RWPE1 (cell line): ENCODE measurements around the gene UNC5C.

Source experiments
- CTCF ChIA-PET: fragments of 350-600 bp; sonication (Branson Sonifier 250); formaldehyde crosslinking; extraction: SDS; loops from one replicate; lab custom pipeline; 2021; lab: Yijun Ruan, JAX
- POLR2A ChIA-PET: fragments of 400-600 bp; formaldehyde crosslinking; extraction: SDS; loops from one replicate; lab custom pipeline; 2020; ENCODE audit warnings: antibody characterized with exemption; ENCODE audit not compliant: low non-redundant PET; lab: Yijun Ruan, JAX
- DNase-seq: peaks from one replicate; pipeline ENCODE4 v3.0.0; 2012; ENCODE audit warnings: low spot score
- H3K27ac ChIP-seq: fragments of 450-650 bp; 2 replicates; pipeline ENCODE4 v1.5.1; 2017
- CTCF ChIP-seq: fragments of 450-650 bp; conservative IDR thresholded peaks from 2 replicates; pipeline ENCODE4 v1.5.1; 2017; ENCODE audit warnings: low read depth, mild to moderate bottlenecking

The UNC5C gene

GRCh38 chr4:95409750-95410149 lies 139.0 kb downstream of the UNC5C start:
- ChIA-PET CTCF (no interaction called here), POLR2A (no interaction called here)
- no peak overlapping the region for H3K27ac ChIP-seq
- TF ChIP-seq CTCF, result no peak
- DNase-seq, result no peak

- CTCF ChIA-PET, result no interaction called here
- DNase-seq, result no peak
- no peak for TF ChIP-seq CTCF
- POLR2A ChIA-PET, result no interaction called here
- H3K27ac ChIP-seq, result no peak overlapping the region
Observed at GRCh38 chr4:95409127-95409526, 139.6 kb downstream of the UNC5C start.

GRCh38 chr4:95402299-95402698 lies 146.5 kb downstream of the UNC5C start:
- no peak for DNase-seq
- POLR2A ChIA-PET, result no interaction called here
- CTCF ChIA-PET, result no interaction called here

GRCh38 chr4:95398217-95398616 lies 150.6 kb downstream of the UNC5C start:
- ChIA-PET POLR2A (no interaction called here), CTCF (no interaction called here)
- no peak for DNase-seq
- no peak overlapping the region for H3K27ac ChIP-seq
- TF ChIP-seq CTCF, result no peak

More at GRCh38 chr4:95402299-95402698, 146.5 kb downstream of the UNC5C start:
- TF ChIP-seq CTCF, result no peak
- H3K27ac ChIP-seq, result no peak overlapping the region

GRCh38 chr4:95394752-95395306 lies 153.9 kb downstream of the UNC5C start:
- DNase-seq, result no peak
- no peak for TF ChIP-seq CTCF
- ChIA-PET POLR2A (no interaction called here), CTCF (no interaction called here)
- H3K27ac ChIP-seq, result no peak overlapping the region

- TF ChIP-seq CTCF, result no peak
- no peak overlapping the region for H3K27ac ChIP-seq
- ChIA-PET CTCF (no interaction called here), POLR2A (no interaction called here)
- DNase-seq, result no peak
Observed at GRCh38 chr4:95393821-95394220, 155.0 kb downstream of the UNC5C start.

GRCh38 chr4:95388911-95389310 lies 159.9 kb downstream of the UNC5C start:
- no peak for TF ChIP-seq CTCF
- CTCF ChIA-PET, result interaction anchor here (0.6 kb wide), 1 partner anchor 1393 kb away, joined by 4 read pairs; no protein-coding TSS in a partner anchor
- POLR2A ChIA-PET, result no interaction called here
- H3K27ac ChIP-seq, result no peak overlapping the region
- DNase-seq, result no peak
